ENCODE measurements around the gene RPL36AL. TPM values are rescaled to one million over a fixed set of nuclear protein-coding genes. Genes with fewer than 3 reads are reported as not detected.

The RPL36AL gene
- total RNA-seq, 1 experiment from 2014 or later = 408 TPM

DNA sequence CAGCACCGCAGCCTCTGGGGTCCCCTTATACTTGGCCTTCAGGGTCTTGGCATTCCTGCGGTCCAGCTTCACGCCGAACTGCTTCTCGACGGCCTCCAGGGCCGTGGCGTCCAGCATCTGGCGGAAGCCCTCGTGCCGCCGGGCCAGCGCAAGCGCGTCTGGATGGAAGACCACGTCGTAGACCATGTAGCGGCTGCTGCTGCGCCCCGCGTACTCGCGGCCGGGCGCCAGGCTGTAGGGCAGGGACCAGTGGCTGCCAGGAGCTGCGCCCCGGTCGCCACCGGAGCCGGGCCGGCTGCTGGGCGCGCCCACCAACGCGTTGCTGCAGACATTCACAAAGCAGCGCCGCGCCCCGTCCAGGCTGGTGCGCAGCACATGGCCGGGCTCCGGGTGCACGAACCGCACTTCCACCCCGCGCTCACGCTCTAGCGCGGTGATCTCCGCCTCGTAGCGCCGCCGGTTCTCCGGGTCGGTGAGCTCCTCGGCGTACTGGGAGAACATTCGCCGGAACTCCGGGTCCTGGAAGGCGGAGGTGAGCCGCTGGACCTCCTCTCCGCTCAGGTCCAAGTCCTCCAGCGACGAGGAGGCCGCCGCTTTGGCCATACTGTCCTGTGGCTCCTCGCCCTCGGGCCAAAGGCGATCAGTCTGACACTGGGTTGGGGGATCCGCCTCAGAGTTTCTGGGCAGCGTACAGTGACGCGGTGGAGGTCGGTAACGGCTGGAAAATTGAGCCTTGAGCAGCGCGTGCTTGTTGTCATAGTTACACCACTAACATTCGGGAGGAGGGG, 14.3 kb upstream of the RPL36AL start, which contains the start of gene DNAAF2:
TSS of gene DNAAF2 (minus strand) at position 698 of the 788 bp plus-strand sequence. CDS start at position 603, 95 bp downstream.
- Histone ChIP-seq H3K27me3 (ENCODE audit: low read length) (no peaks in the 10 kb centered on the region), H3K9me2 (replicated peaks; ENCODE audit: low read length) (no peaks in the 10 kb centered on the region), H3K36me3 (ENCODE audit: low read depth, low read length) (peaks cover 20% of the 10 kb centered on the region), H3K4me1 (ENCODE audit: insufficient read depth, low read length) (peaks cover 28% of the 10 kb centered on the region), H2AFZ (ENCODE audit: low read length) (peak within 1 kb of the TSS; percentile 91), H3K9me3 (ENCODE audit: low read length) (no peaks in the 10 kb centered on the region), H3K4me2 (ENCODE audit: low read length) (peak within 1 kb of the TSS; percentile 81), H4K20me1 (ENCODE audit: low read length) (peaks cover 14% of the 10 kb centered on the region), H3K4me3 (ENCODE audit: low read length) (peak within 1 kb of the TSS; percentile 71), H3K9ac (ENCODE audit: low read length) (peak within 1 kb of the TSS; percentile 99), H3F3A (ENCODE audit: low read length, unreplicated experiment) (no peaks in the 10 kb centered on the region), H3K27ac (ENCODE audit: low read length) (peak within 1 kb of the TSS; percentile 88), H3K79me2 (ENCODE audit: low read length) (peaks cover 95% of the 10 kb centered on the region)
- TSS peak; percentile 20 for BruUV-seq (replicated peaks)
- ATAC-seq (peak; percentile 37), DNase-seq (peak; percentile 74)
- CTCF ChIA-PET = interaction anchor here (0.6 to 1.5 kb wide), 10 partner anchors 11 to 227 kb away, joined by 3 to 21 read pairs (median 5); partner anchors contain the start of genes KLHDC2, MGAT2, NEMF and RPL36AL
- intact Hi-C loops (cut with micrococcal nuclease) = loop anchor here (1.0 to 2.0 kb wide), 5 partner anchors 58 to 218 kb away; partner anchors contain the start of genes KLHDC1 and NEMF
- TF ChIP-seq EZH2 (IDR thresholded peaks at IDR 0.05; ENCODE audit: low read length, unreplicated experiment) = no peak
- TF ChIP-seq CTCF (conservative IDR thresholded peaks at IDR 0.05; ENCODE audit: low read depth, low read length) = peak; percentile 2; the same call in 1 of the 2 replicates
- no peak for TF ChIP-seq EZH2phosphoT487 (IDR thresholded peaks at IDR 0.05; ENCODE audit: borderline replicate concordance, low read length)
- POLR2A ChIA-PET (ENCODE audit: unreplicated experiment) = interaction anchor here (0.6 to 1.6 kb wide), 6 partner anchors 10 to 136 kb away, joined by 3 to 25 read pairs (median 12); partner anchors contain the start of genes KLHDC2, MGAT2, RPL36AL and RPS29

DNA sequence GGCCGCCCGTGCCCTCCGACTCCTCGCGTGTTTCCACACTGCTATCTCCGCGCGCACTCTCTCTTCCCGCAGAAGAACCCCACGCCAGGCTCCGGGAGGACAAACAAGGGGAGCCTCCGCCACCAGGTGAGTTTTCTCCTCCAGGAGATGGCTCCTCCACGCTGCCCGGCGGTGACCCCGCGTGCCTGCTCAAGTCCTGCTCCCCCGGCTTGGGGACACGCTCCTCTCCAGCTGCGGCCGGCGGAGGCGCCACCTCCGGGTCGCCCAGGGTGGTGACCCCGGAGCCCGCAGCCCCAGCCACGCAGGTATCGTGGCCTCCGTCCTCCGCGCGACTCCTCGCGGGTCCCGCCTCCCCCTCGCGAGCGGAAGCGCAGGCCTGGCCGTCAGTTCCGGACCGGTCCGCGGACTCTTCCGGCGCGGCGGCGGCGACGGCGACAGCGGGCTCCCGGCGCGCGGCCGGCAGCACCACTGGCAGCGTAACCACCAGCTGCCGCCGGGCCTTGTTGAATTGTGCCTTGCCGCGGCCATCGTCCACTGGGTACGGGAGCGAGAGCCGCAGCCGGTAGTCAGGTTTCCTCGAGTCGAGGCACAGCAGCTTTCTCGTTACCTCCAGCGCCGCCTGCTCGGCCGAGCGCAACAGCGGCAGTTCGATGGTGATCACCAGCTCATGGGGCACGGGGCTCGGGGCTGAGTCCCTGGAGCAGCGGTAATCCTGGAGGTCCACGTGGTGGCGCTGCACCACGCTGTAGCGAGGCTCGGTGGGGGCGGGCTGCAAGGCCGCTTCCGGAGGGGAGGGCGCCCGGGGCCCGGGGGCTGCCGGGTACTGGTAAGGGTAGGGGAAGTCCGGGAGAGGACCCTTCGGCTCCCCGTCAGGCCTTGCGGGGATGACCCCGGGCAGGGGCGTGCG, 13.5 kb upstream of the RPL36AL start:
- intact Hi-C loops (cut with micrococcal nuclease) = loop anchor here (1.0 to 2.0 kb wide), 5 partner anchors 47 to 218 kb away; partner anchors contain the start of genes KLHDC1, NEMF and RPS29
- peaks cover 14% of the 10 kb centered on the region for H3K36me3 ChIP-seq (ENCODE audit: low read depth, low read length)
- DNase-seq (peak; percentile 97), ATAC-seq (peak; percentile 78)
- peaks cover 14% of the 10 kb centered on the region for H4K20me1 ChIP-seq (ENCODE audit: low read length)
- H3K9me3 ChIP-seq (ENCODE audit: low read length) = no peaks in the 10 kb centered on the region
- peak overlapping the region; percentile 99 for H3K9ac ChIP-seq (ENCODE audit: low read length)
- peak overlapping the region; percentile 71 for H3K4me3 ChIP-seq (ENCODE audit: low read length)
- POLR2A ChIA-PET (ENCODE audit: unreplicated experiment) = interaction anchor here (0.5 to 1.6 kb wide), 10 partner anchors 10 to 1371 kb away, joined by 3 to 25 read pairs (median 6); partner anchors contain the start of genes KLHDC2, MGAT2, RPL36AL and RPS29
- no TSS peak for BruUV-seq (replicated peaks)
- peak overlapping the region; percentile 88 for H3K27ac ChIP-seq (ENCODE audit: low read length)
- no peaks in the 10 kb centered on the region for H3F3A ChIP-seq (ENCODE audit: low read length, unreplicated experiment)
- H3K9me2 ChIP-seq (replicated peaks; ENCODE audit: low read length) = no peaks in the 10 kb centered on the region
- TF ChIP-seq CTCF (conservative IDR thresholded peaks at IDR 0.05; ENCODE audit: low read depth, low read length) = peak; percentile 94
- TF ChIP-seq EZH2 (IDR thresholded peaks at IDR 0.05; ENCODE audit: low read length, unreplicated experiment) = no peak
- peak overlapping the region; percentile 81 for H3K4me2 ChIP-seq (ENCODE audit: low read length)
- H2AFZ ChIP-seq (ENCODE audit: low read length) = peak overlapping the region; percentile 91
- H3K79me2 ChIP-seq (ENCODE audit: low read length) = peaks cover 95% of the 10 kb centered on the region
- H3K4me1 ChIP-seq (ENCODE audit: insufficient read depth, low read length) = peaks cover 28% of the 10 kb centered on the region
- CTCF ChIA-PET = interaction anchor here (0.5 to 1.5 kb wide), 19 partner anchors 8 to 356 kb away, joined by 3 to 21 read pairs (median 5); partner anchors contain the start of genes KLHDC2, MGAT2, NEMF and RPL36AL
- H3K27me3 ChIP-seq (ENCODE audit: low read length) = no peaks in the 10 kb centered on the region

Measured in PC-3 (cell line).